B cell (primary cell): Measurements from ENCODE around the gene TRMT2B. TPM values are rescaled to one million over a fixed set of nuclear protein-coding genes. Genes with fewer than 3 reads are reported as not detected.

Source experiments
- ATAC-seq: fragments of 200-7000 bp; cut with Tn5 transposase; one replicate; pipeline ENCODE4 v1.10.0; 2021; ENCODE audit warnings: low read depth, mild to moderate bottlenecking, moderate number of reproducible peaks, moderate library complexity
- CTCF ChIA-PET: fragments of 350-600 bp; sonication (Branson Sonifier 250); formaldehyde crosslinking; loops from one replicate; lab custom pipeline; 2021; ENCODE audit warnings: antibody characterized with exemption, inconsistent platforms; lab: Charles Lee
- POLR2A ChIA-PET: fragments of 350-600 bp; sonication (Branson Sonifier 250); formaldehyde crosslinking; loops from one replicate; lab custom pipeline; 2021; ENCODE audit warnings: antibody characterized with exemption; lab: Charles Lee
- DNase-seq: peaks from one replicate; pipeline ENCODE4 v3.0.0; 2013
- H2AFZ ChIP-seq: 2 replicates; pipeline ENCODE4 v1.6.1; 2012; ENCODE audit warnings: mild to moderate bottlenecking, low read depth, low read length; ENCODE audit not compliant: insufficient read depth, poor library complexity, severe bottlenecking
- H3K27ac ChIP-seq, 2 donors: 1 replicate in 1 of 2; 2 replicates in 1 of 2; pipeline ENCODE4 v1.5.1; 2012 to 2013; ENCODE audit warnings: low read length in 2 of 2, mild to moderate bottlenecking in 2 of 2, moderate library complexity in 1 of 2
- H3K27me3 ChIP-seq, 4 experiments: fragments of 200-600 bp in 1 of 4; sonication (generic) in 1 of 4; replicated peaks in 1 of 4; 1 replicate in 2 of 4; 2 replicates in 2 of 4; pipeline versions ENCODE4 v1.6.1 to v1.7.0; 2013 to 2016; ENCODE audit warnings: low read length in 3 of 4, mild to moderate bottlenecking in 2 of 4, mixed read lengths in 1 of 4, moderate library complexity in 1 of 4; ENCODE audit not compliant: insufficient read depth in 4 of 4, control insufficient read depth in 3 of 4; ENCODE audit errors: control extremely low read depth in 1 of 4
- H3K36me3 ChIP-seq, 2 experiments: replicated peaks in 1 of 2; 1 replicate in 1 of 2; 2 replicates in 1 of 2; pipeline versions ENCODE4 v1.6.1 to v1.7.1; 2013; ENCODE audit warnings: low read length in 1 of 2; ENCODE audit not compliant: insufficient read depth in 2 of 2, control insufficient read depth in 1 of 2; ENCODE audit errors: control extremely low read depth in 1 of 2, extremely low read depth in 1 of 2
- H3K4me1 ChIP-seq, 2 donors: fragments of 200-600 bp in 1 of 2; sonication (generic) in 1 of 2; 1 replicate in 1 of 2; 2 replicates in 1 of 2; pipeline versions ENCODE4 v1.5.1 to v1.6.1; 2013 to 2017; ENCODE audit warnings: low read length in 2 of 2; ENCODE audit not compliant: control insufficient read depth in 2 of 2, insufficient read depth in 2 of 2
- H3K4me2 ChIP-seq: replicated peaks from 2 replicates; pipeline ENCODE3; 2012; ENCODE audit warnings: mild to moderate bottlenecking, low read depth, low read length; ENCODE audit not compliant: poor library complexity, severe bottlenecking
- H3K4me3 ChIP-seq, 5 experiments: fragments of 200-600 bp in 1 of 5; sonication (generic) in 1 of 5; 1 replicate in 3 of 5; 2 replicates in 2 of 5; pipeline versions ENCODE4 v1.5.1 to v1.7.0; 2011 to 2016; ENCODE audit warnings: low read length in 4 of 5, mild to moderate bottlenecking in 4 of 5, low read depth in 2 of 5, control low read depth in 1 of 5, moderate library complexity in 1 of 5; ENCODE audit not compliant: insufficient read depth in 1 of 5; ENCODE audit errors: control extremely low read depth in 1 of 5, extremely low read depth in 1 of 5
- H3K79me2 ChIP-seq: fragments of 200-600 bp; sonication (generic); one replicate; pipeline ENCODE4 v1.6.0; 2016; ENCODE audit warnings: low read length; ENCODE audit not compliant: control insufficient read depth, insufficient read depth
- H3K9ac ChIP-seq: fragments of 200-600 bp; sonication (generic); 2 replicates; pipeline ENCODE4 v1.6.1; 2017; ENCODE audit warnings: mild to moderate bottlenecking, low read length, moderate library complexity
- H3K9me3 ChIP-seq, 3 donors: one replicate each; pipeline versions ENCODE4 v1.6.1 to v1.7.1; 2013; ENCODE audit warnings: low read length in 2 of 3; ENCODE audit not compliant: control insufficient read depth in 2 of 3, insufficient read depth in 1 of 3; ENCODE audit errors: control extremely low read depth in 1 of 3
- H4K20me1 ChIP-seq: 2 replicates; pipeline ENCODE4 v1.6.0; 2012; ENCODE audit warnings: mild to moderate bottlenecking, low read length; ENCODE audit not compliant: insufficient read depth, control insufficient read depth, poor library complexity, severe bottlenecking
- H3K27ac Mint-ChIP-seq: one replicate; pipeline ENCODE4 v1.8.0; 2021; ENCODE audit warnings: mixed read lengths
- H3K27me3 Mint-ChIP-seq: one replicate; pipeline ENCODE4 v1.8.0; 2021; ENCODE audit warnings: mixed read lengths
- H3K4me1 Mint-ChIP-seq: one replicate; pipeline ENCODE4 v1.8.0; 2021; ENCODE audit warnings: mixed read lengths
- H3K4me3 Mint-ChIP-seq: one replicate; pipeline ENCODE4 v1.8.0; 2021; ENCODE audit warnings: mixed read lengths
- H3K9me3 Mint-ChIP-seq: one replicate; pipeline ENCODE4 v1.8.0; 2022; ENCODE audit warnings: mixed read lengths; ENCODE audit not compliant: insufficient read depth
- CTCF ChIP-seq: fragments of 200-600 bp; IDR thresholded peaks from one replicate; pipeline ENCODE4 v1.8.0; 2022; ENCODE audit warnings: antibody characterized with exemption, mild to moderate bottlenecking
- EZH2 ChIP-seq: IDR thresholded peaks from 2 replicates; pipeline ENCODE4 v1.6.1; 2012; ENCODE audit warnings: borderline replicate concordance, low read depth, mild to moderate bottlenecking, moderate library complexity, low read length; ENCODE audit not compliant: insufficient read depth, poor library complexity, severe bottlenecking
- WGBS: methylation state at CpG from one replicate; pipeline ENCODE4 v1.1.5; 2013; ENCODE audit warnings: missing lambda C conversion rate; ENCODE audit not compliant: insufficient coverage; 5-methylcytosine and 5-hydroxymethylcytosine counted together
- intact Hi-C: fragments of 100-400 bp; cut with micrococcal nuclease; formaldehyde crosslinking; loops from one replicate; pipeline ENCODE4 v1.10.0; 2022
- polyA plus RNA-seq: library from polyadenylated mRNA; depleted of rRNA; stranded (reverse); fragments of >200 nt; gene quantifications from 2 replicates; pipeline ENCODE4 v1.2.3, GENCODE V29; 2012
- total RNA-seq, 2 donors: library from RNA; stranded (reverse); fragments of 120-200 nt in 1 of 2; gene quantifications; 1 replicate in 1 of 2; 2 replicates in 1 of 2; pipeline versions ENCODE4 v1.2.3 to v1.2.4, GENCODE V29; 2013 to 2022

TRMT2B gene
- total and polyA plus RNA-seq, 2 donors (not counting 1 experiment from before 2014, with no cell fraction given): 30.9 to 51.2 TPM

- H3K36me3 ChIP-seq: no peaks in the 10 kb centered on the region
- no peaks in the 10 kb centered on the region for H3K9me3 ChIP-seq
- WGBS: 0% methylated on average over 22 of the region's 48 CpGs
- no peaks in the 10 kb centered on the region for H4K20me1 ChIP-seq
- ATAC-seq (peak; percentile 100), DNase-seq (peak; percentile 94)
- TF ChIP-seq EZH2 (no peak), CTCF (no peak)
- peak within 1 kb of the TSS; percentile 70 to 91 for H3K27ac ChIP-seq
- peak within 1 kb of the TSS; percentile 76 for H3K9ac ChIP-seq
- H3K4me1 ChIP-seq: peaks cover 0 to 10% of the 10 kb centered on the region in 2 donors
- Mint-ChIP-seq H3K27ac (peak within 1 kb of the TSS; percentile 92), H3K27me3 (no peaks in the 10 kb centered on the region), H3K4me3 (peak within 1 kb of the TSS; percentile 95), H3K4me1 (peaks cover 12% of the 10 kb centered on the region), H3K9me3 (no peaks in the 10 kb centered on the region)
- H3K79me2 ChIP-seq: no peaks in the 10 kb centered on the region
- intact Hi-C loops: loop anchor here (1.0 to 5.0 kb wide), 3 partner anchors 45 to 277 kb away; partner anchors contain the start of genes CSTF2, TRMT2B and XKRX
- peak within 1 kb of the TSS; percentile 71 for H3K4me2 ChIP-seq
- H3K27me3 ChIP-seq: no peaks in the 10 kb centered on the region
- peak within 1 kb of the TSS; percentile 51 to 82 (median 67) for H3K4me3 ChIP-seq
- ChIA-PET POLR2A (interaction anchor here (0.6 to 1.0 kb wide), 2 partner anchors 321 to 562 kb away, joined by 3 read pairs; partner anchors contain the start of gene ARMCX2), CTCF (interaction anchor here (0.6 kb wide), 2 partner anchors 37 to 87 kb away, joined by 3 read pairs; no protein-coding TSS in a partner anchor)
- H2AFZ ChIP-seq: peak within 1 kb of the TSS; percentile 73
Observed at GRCh38 chrX:101097546-101098453, 45.9 kb upstream of the TRMT2B start, which contains the start of gene CENPI. Gene CENPI, plus strand, starts transcription at chrX:101098204. Its CDS starts 2,867 bp downstream, at chrX:101101071.

GRCh38 chrX:101091817-101092216 is 39.9 kb upstream of the TRMT2B start:
- H3K27ac ChIP-seq: no peak overlapping the region
- H3K27me3 ChIP-seq: no peaks in the 10 kb centered on the region
- H3K4me1 ChIP-seq: no peaks in the 10 kb centered on the region
- ChIA-PET CTCF (no interaction called here), POLR2A (no interaction called here)
- Mint-ChIP-seq H3K4me3 (no peak overlapping the region), H3K9me3 (no peaks in the 10 kb centered on the region), H3K4me1 (no peaks in the 10 kb centered on the region), H3K27me3 (no peaks in the 10 kb centered on the region), H3K27ac (no peak overlapping the region)
- intact Hi-C loops: no loop called here
- H3K9me3 ChIP-seq: no peaks in the 10 kb centered on the region
- WGBS: no CpG with 5 or more reads among the region's 1 CpG
- no peak overlapping the region for H3K4me3 ChIP-seq
- TF ChIP-seq EZH2: no peak
- no peak for TF ChIP-seq CTCF
- H4K20me1 ChIP-seq: no peaks in the 10 kb centered on the region
- H3K9ac ChIP-seq: no peak overlapping the region
- H3K79me2 ChIP-seq: no peaks in the 10 kb centered on the region
- no peak overlapping the region for H3K4me2 ChIP-seq
- H3K36me3 ChIP-seq: no peaks in the 10 kb centered on the region
- ATAC-seq (no peak), DNase-seq (no peak)
- no peak overlapping the region for H2AFZ ChIP-seq
